H1 (cell line): ENCODE data around the gene DUSP12. TPM values are rescaled to one million over a fixed set of nuclear protein-coding genes. Genes with fewer than 3 reads are reported as not detected.

Experiments
- CREB1 ChIP-seq: IDR thresholded peaks from 2 replicates; pipeline ENCODE4 v1.6.1; 2012; ENCODE audit warnings: inconsistent platforms
- RAD21 ChIP-seq, 2 experiments: IDR thresholded peaks in 1 of 2; conservative IDR thresholded peaks in 1 of 2; 2 replicates each; pipeline ENCODE4 v1.6.1; 2011; ENCODE audit warnings: low read depth in 2 of 2, low read length in 2 of 2, improper control_type of control experiment in 1 of 2, inconsistent platforms in 1 of 2, mild to moderate bottlenecking in 1 of 2, moderate library complexity in 1 of 2
- SP4 ChIP-seq: IDR thresholded peaks from 2 replicates; pipeline ENCODE4 v1.6.1; 2012; ENCODE audit warnings: low read length, inconsistent platforms
- YY1 ChIP-seq: IDR thresholded peaks from 2 replicates; pipeline ENCODE4 v1.6.1; 2011; ENCODE audit warnings: low read depth, mild to moderate bottlenecking, low read length
- polyA plus RNA-seq, 7 experiments: library from polyadenylated mRNA; depleted of rRNA in 3 of 7; stranded (reverse) in 5 of 7; unstranded in 2 of 7; fragments of >200 nt in 5 of 7; fragments of 200-250 nt in 2 of 7; gene quantifications; 1 replicate in 5 of 7; 2 replicates in 1 of 7; 4 replicates in 1 of 7; pipeline versions ENCODE4 v1.2.1 to v1.2.3, GENCODE V29; 2011 to 2013; ENCODE audit warnings: missing spikeins in 2 of 7, mixed read lengths in 2 of 7
- total RNA-seq: library from RNA; stranded (reverse); fragmentation: NEBNext Ultra II Directional; extraction: Animal tissue kit (Norgen Biotek cat#: 25700); gene quantifications from 2 replicates; pipeline ENCODE4 v1.2.1, GENCODE V29; 2021

The DUSP12 gene
- total and polyA plus RNA-seq, 2 of the 8 experiments (the other 6 are each of a cell fraction or from before 2014, with no cell fraction given), result 27.6 to 33.9 TPM

DNA sequence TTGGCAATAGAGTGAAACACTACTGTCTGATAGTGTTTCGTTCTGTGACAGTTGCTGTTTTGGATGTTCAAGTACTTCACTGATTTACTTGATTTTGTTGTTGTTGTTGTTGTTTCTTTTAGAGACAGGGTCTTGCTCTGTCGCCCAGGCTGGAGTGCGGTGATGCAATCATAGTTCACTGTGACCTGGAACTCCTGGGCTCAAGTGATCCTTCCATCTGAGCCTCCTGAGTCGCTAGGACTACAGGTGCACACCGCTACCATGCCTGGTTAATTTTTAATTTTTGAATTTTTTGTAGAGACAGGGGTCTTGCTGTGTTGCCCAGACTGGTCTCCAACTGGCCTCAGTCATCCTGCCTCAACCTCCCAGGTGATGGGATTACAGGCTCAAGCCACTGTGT is 18.9 kb downstream of the DUSP12 start (continued):
- TF ChIP-seq CREB1 (no peak), RAD21 (IDR thresholded peaks at IDR 0.05 in 1 of 2, conservative IDR thresholded peaks at IDR 0.05 in 1 of 2; ENCODE audit: low read depth in 2 of 2, low read length in 2 of 2) (no peak), YY1 (no peak), SP4 (no peak)
